IPS-18c (cell line): Measurements from ENCODE around the gene SUSD1.
"Not testable (repeated sequence)": the region's sequence is repeated elsewhere in the genome, so short reads cannot be mapped to it uniquely, and the experiment has no call there.

Experiments used
- H3K4me3 ChIP-seq: 2 replicates; pipeline ENCODE4 v1.7.0; 2013; ENCODE audit warnings: low read depth, mild to moderate bottlenecking, low read length, moderate library complexity; ENCODE audit not compliant: insufficient read depth
- H3K9me3 ChIP-seq: one replicate; pipeline ENCODE4 v1.6.1; 2013; ENCODE audit warnings: mild to moderate bottlenecking, low read length, moderate library complexity; ENCODE audit not compliant: control insufficient read depth, insufficient read depth

The SUSD1 gene

GRCh38 chr9:112091810-112092209 lies 83.3 kb downstream of the SUSD1 start:
- Histone ChIP-seq H3K4me3 (no peak overlapping the region), H3K9me3 (no peaks in the 10 kb centered on the region)

- no peaks in the 10 kb centered on the region for H3K9me3 ChIP-seq
- H3K4me3 ChIP-seq = no peak overlapping the region
These were observed 87.6 kb downstream of the SUSD1 start for GRCh38 chr9:112087506-112087905.

GRCh38 chr9:112086627-112087026 lies 88.5 kb downstream of the SUSD1 start:
- H3K9me3 ChIP-seq = no peaks in the 10 kb centered on the region
- no peak overlapping the region for H3K4me3 ChIP-seq

GRCh38 chr9:112084907-112085306 lies 90.2 kb downstream of the SUSD1 start:
- H3K9me3 ChIP-seq = no peaks in the 10 kb centered on the region

GRCh38 chr9:112084334-112084733 lies 90.8 kb downstream of the SUSD1 start:
- Histone ChIP-seq H3K4me3 (no peak overlapping the region), H3K9me3 (no peaks in the 10 kb centered on the region)

More at GRCh38 chr9:112084907-112085306, 90.2 kb downstream of the SUSD1 start:
- H3K4me3 ChIP-seq = no peak overlapping the region

GRCh38 chr9:112081918-112082729 lies 93.0 kb downstream of the SUSD1 start:
- H3K9me3 ChIP-seq = no peaks in the 10 kb centered on the region
- H3K4me3 ChIP-seq = no peak overlapping the region

- no peaks in the 10 kb centered on the region for H3K9me3 ChIP-seq
- no peak overlapping the region for H3K4me3 ChIP-seq
These were observed 94.1 kb downstream of the SUSD1 start for GRCh38 chr9:112080831-112081542.

- H3K9me3 ChIP-seq = no peaks in the 10 kb centered on the region
- no peak overlapping the region for H3K4me3 ChIP-seq
These were observed 96.7 kb downstream of the SUSD1 start for GRCh38 chr9:112078432-112078831.

GRCh38 chr9:112076814-112077213 lies 98.3 kb downstream of the SUSD1 start:
- H3K4me3 ChIP-seq = no peak overlapping the region
- no peaks in the 10 kb centered on the region for H3K9me3 ChIP-seq

- H3K4me3 ChIP-seq = no peak overlapping the region
- no peaks in the 10 kb centered on the region for H3K9me3 ChIP-seq
These were observed 100.1 kb downstream of the SUSD1 start for GRCh38 chr9:112075009-112075378.

- no peak overlapping the region for H3K4me3 ChIP-seq
- H3K9me3 ChIP-seq = no peaks in the 10 kb centered on the region
These were observed 100.7 kb downstream of the SUSD1 start for GRCh38 chr9:112074250-112075008.

- not testable (repeated sequence) for H3K4me3 ChIP-seq, H3K9me3 ChIP-seq
These were observed 101.4 kb downstream of the SUSD1 start for GRCh38 chr9:112073639-112074173.

GRCh38 chr9:112072721-112073638 lies 102.1 kb downstream of the SUSD1 start:
- H3K9me3 ChIP-seq = no peaks in the 10 kb centered on the region
- no peak overlapping the region for H3K4me3 ChIP-seq

GRCh38 chr9:112069318-112070169 lies 105.6 kb downstream of the SUSD1 start:
- Histone ChIP-seq H3K9me3 (no peaks in the 10 kb centered on the region), H3K4me3 (no peak overlapping the region)

- Histone ChIP-seq H3K9me3 (no peaks in the 10 kb centered on the region), H3K4me3 (no peak overlapping the region)
These were observed 109.1 kb downstream of the SUSD1 start for GRCh38 chr9:112065806-112066606.
